H1 (cell line): Measurements from ENCODE around the gene SPRR4. TPM values are rescaled to one million over a fixed set of nuclear protein-coding genes. Genes with fewer than 3 reads are reported as not detected.

Experiments
- CTCF ChIA-PET: fragments of 300-600 bp; sonication (Branson Sonifier 250); formaldehyde crosslinking; loops from one replicate; lab custom pipeline; 2021; ENCODE audit not compliant: partially characterized antibody; lab: Charles Lee
- POLR2A ChIA-PET: fragments of 300-600 bp; sonication (Branson Sonifier 250); formaldehyde crosslinking; loops from one replicate; lab custom pipeline; 2021; ENCODE audit warnings: inconsistent platforms; ENCODE audit not compliant: partially characterized antibody; lab: Charles Lee
- DNase-seq, 2 experiments: peaks; one replicate each; pipeline versions ENCODE4 v3.0.0 to v3.0.0-alpha.2; 2010 to 2022; ENCODE audit warnings: low spot score in 2 of 2, low read depth in 1 of 2, mixed read lengths in 1 of 2
- FAIRE-seq: peaks from 2 replicates; lab custom pipeline; 2011; peaks lifted over from hg19 to GRCh38; lab: Jason Lieb, UNC
- H2AFZ ChIP-seq: 2 replicates; pipeline ENCODE4 v1.8.1; 2012; ENCODE audit warnings: low read length, inconsistent platforms
- H2AK5ac ChIP-seq: 2 replicates; pipeline ENCODE4 v1.6.1; 2013; ENCODE audit warnings: low read depth, low read length
- H2BK120ac ChIP-seq: replicated peaks from 2 replicates; pipeline ENCODE3; 2013; ENCODE audit warnings: low read depth, low read length, inconsistent platforms
- H2BK12ac ChIP-seq: 2 replicates; pipeline ENCODE4 v1.6.1; 2013; ENCODE audit warnings: low read depth, low read length
- H2BK15ac ChIP-seq: 2 replicates; pipeline ENCODE4 v1.6.1; 2013; ENCODE audit warnings: low read length
- H2BK20ac ChIP-seq: 2 replicates; pipeline ENCODE4 v1.6.1; 2013; ENCODE audit warnings: low read length
- H2BK5ac ChIP-seq: 2 replicates; pipeline ENCODE4 v1.6.1; 2013; ENCODE audit warnings: low read depth, low read length
- H3K14ac ChIP-seq: 2 replicates; pipeline ENCODE4 v1.6.1; 2013; ENCODE audit warnings: inconsistent platforms; ENCODE audit not compliant: insufficient read length
- H3K18ac ChIP-seq: 2 replicates; pipeline ENCODE4 v1.6.1; 2013; ENCODE audit warnings: low read length; ENCODE audit errors: extremely low read depth
- H3K23ac ChIP-seq: 2 replicates; pipeline ENCODE4 v1.6.1; 2013; ENCODE audit warnings: inconsistent platforms; ENCODE audit not compliant: insufficient read length
- H3K23me2 ChIP-seq: 2 replicates; pipeline ENCODE4 v1.6.1; 2013; ENCODE audit warnings: low read depth, low read length
- H3K27ac ChIP-seq: 2 replicates; pipeline ENCODE4 v1.6.1; 2011; ENCODE audit warnings: low read depth, low read length, inconsistent platforms
- H3K27me3 ChIP-seq, 4 experiments: replicated peaks in 1 of 4; 1 replicate in 1 of 4; 2 replicates in 3 of 4; pipeline versions ENCODE4 v1.6.1 to v1.8.1; 2011 to 2013; ENCODE audit warnings: low read length in 3 of 4, mild to moderate bottlenecking in 3 of 4, inconsistent platforms in 2 of 4, mixed read lengths in 2 of 4, moderate library complexity in 1 of 4; ENCODE audit not compliant: control insufficient read depth in 3 of 4, insufficient read depth in 3 of 4; ENCODE audit errors: extremely low read depth in 1 of 4
- H3K36me3 ChIP-seq, 4 experiments: 2 replicates each; pipeline versions ENCODE4 v1.6.1 to v1.8.1; 2011 to 2013; ENCODE audit warnings: mild to moderate bottlenecking in 4 of 4, low read length in 3 of 4, moderate library complexity in 2 of 4, control low read depth in 1 of 4, inconsistent platforms in 1 of 4; ENCODE audit not compliant: insufficient read depth in 4 of 4, control insufficient read depth in 2 of 4
- H3K4ac ChIP-seq: replicated peaks from 2 replicates; pipeline ENCODE3; 2013; ENCODE audit warnings: low read length, low read depth, mixed read lengths, inconsistent platforms; ENCODE audit not compliant: insufficient read length
- H3K4me1 ChIP-seq, 4 experiments: replicated peaks in 1 of 4; 1 replicate in 1 of 4; 2 replicates in 3 of 4; pipeline versions ENCODE4 v1.6.1 to v1.8.1; 2011 to 2013; ENCODE audit warnings: low read length in 3 of 4, inconsistent platforms in 2 of 4, mixed read lengths in 1 of 4; ENCODE audit not compliant: insufficient read depth in 4 of 4, control insufficient read depth in 3 of 4
- H3K4me2 ChIP-seq, 2 experiments: 2 replicates each; pipeline versions ENCODE4 v1.6.1 to v1.8.1; 2011 to 2013; ENCODE audit warnings: low read depth in 2 of 2, low read length in 2 of 2, control low read depth in 1 of 2, inconsistent platforms in 1 of 2, mild to moderate bottlenecking in 1 of 2; ENCODE audit not compliant: insufficient read depth in 1 of 2
- H3K4me3 ChIP-seq, 4 experiments: fragments of 200-600, 300-600 bp in 1 of 4; sonication (generic), shearing (Covaris generic), sonication (Bioruptor Twin) in 1 of 4; 2 replicates each; pipeline versions ENCODE4 v1.5.1 to v1.8.1; 2011 to 2016; ENCODE audit warnings: low read length in 4 of 4, low read depth in 3 of 4, control low read depth in 2 of 4, inconsistent platforms in 2 of 4, mild to moderate bottlenecking in 2 of 4, mixed read lengths in 1 of 4, moderate library complexity in 1 of 4; ENCODE audit not compliant: insufficient read depth in 2 of 4; ENCODE audit errors: extremely low read depth in 1 of 4
- H3K56ac ChIP-seq: replicated peaks from 2 replicates; pipeline ENCODE3; 2013; ENCODE audit warnings: low read depth, mild to moderate bottlenecking, mixed read lengths, low read length, inconsistent platforms; ENCODE audit not compliant: insufficient read length
- H3K79me1 ChIP-seq: 2 replicates; pipeline ENCODE4 v1.6.1; 2013; ENCODE audit warnings: low read depth, low read length, control low read depth
- H3K79me2 ChIP-seq, 2 experiments: 2 replicates each; pipeline versions ENCODE4 v1.6.1 to v1.8.1; 2012 to 2013; ENCODE audit warnings: low read length in 2 of 2, mild to moderate bottlenecking in 2 of 2, inconsistent platforms in 1 of 2; ENCODE audit not compliant: insufficient read depth in 2 of 2, control insufficient read depth in 1 of 2
- H3K9ac ChIP-seq, 4 experiments: replicated peaks in 1 of 4; 1 replicate in 1 of 4; 2 replicates in 3 of 4; pipeline versions ENCODE4 v1.6.1 to v1.8.1; 2011 to 2013; ENCODE audit warnings: low read depth in 3 of 4, low read length in 3 of 4, control low read depth in 2 of 4, mild to moderate bottlenecking in 2 of 4, moderate library complexity in 2 of 4, inconsistent platforms in 1 of 4; ENCODE audit errors: extremely low read depth in 1 of 4
- H3K9me3 ChIP-seq, 2 experiments: 2 replicates each; pipeline versions ENCODE4 v1.6.1 to v1.8.1; 2012 to 2013; ENCODE audit warnings: mild to moderate bottlenecking in 2 of 2, moderate library complexity in 2 of 2, control low read depth in 1 of 2, inconsistent platforms in 1 of 2, low read depth in 1 of 2, low read length in 1 of 2, mixed read lengths in 1 of 2; ENCODE audit not compliant: insufficient read depth in 2 of 2
- H4K20me1 ChIP-seq, 2 experiments: replicated peaks in 1 of 2; 2 replicates each; pipeline versions ENCODE3 to v1.8.1; 2011 to 2013; ENCODE audit warnings: inconsistent platforms in 2 of 2, low read length in 2 of 2, mild to moderate bottlenecking in 1 of 2; ENCODE audit not compliant: insufficient read depth in 2 of 2, control insufficient read depth in 1 of 2
- H4K5ac ChIP-seq: 2 replicates; pipeline ENCODE4 v1.6.1; 2013; ENCODE audit warnings: low read length, low read depth, mixed read lengths, inconsistent platforms; ENCODE audit not compliant: insufficient read length
- H4K8ac ChIP-seq: 2 replicates; pipeline ENCODE4 v1.8.0; 2013; ENCODE audit warnings: mild to moderate bottlenecking, moderate library complexity, low read length, inconsistent platforms; ENCODE audit not compliant: insufficient read depth; ENCODE audit errors: extremely low read depth
- H4K91ac ChIP-seq: replicated peaks from 2 replicates; pipeline ENCODE3; 2013; ENCODE audit warnings: low read length, mixed read lengths, inconsistent platforms; ENCODE audit not compliant: insufficient read length
- GABPA ChIP-seq: IDR thresholded peaks from 2 replicates; pipeline ENCODE4 v1.6.1; 2011; ENCODE audit warnings: mild to moderate bottlenecking, low read length, moderate library complexity, borderline replicate concordance; ENCODE audit not compliant: insufficient read depth
- POU5F1 ChIP-seq: IDR thresholded peaks from 2 replicates; pipeline ENCODE4 v1.6.1; 2011; ENCODE audit warnings: low read depth, mild to moderate bottlenecking, low read length, moderate library complexity
- RAD21 ChIP-seq, 2 experiments: IDR thresholded peaks in 1 of 2; conservative IDR thresholded peaks in 1 of 2; 2 replicates each; pipeline ENCODE4 v1.6.1; 2011; ENCODE audit warnings: low read depth in 2 of 2, low read length in 2 of 2, improper control_type of control experiment in 1 of 2, inconsistent platforms in 1 of 2, mild to moderate bottlenecking in 1 of 2, moderate library complexity in 1 of 2
- RBBP5 ChIP-seq: IDR thresholded peaks from 2 replicates; pipeline ENCODE4 v1.7.1; 2012; ENCODE audit warnings: low read depth, mild to moderate bottlenecking, inconsistent platforms, low read length, moderate library complexity, borderline replicate concordance
- SIN3A ChIP-seq, 2 experiments: IDR thresholded peaks in 1 of 2; conservative IDR thresholded peaks in 1 of 2; 2 replicates each; pipeline ENCODE4 v1.6.1; 2011 to 2012; ENCODE audit warnings: low read length in 2 of 2, improper control_type of control experiment in 1 of 2, low read depth in 1 of 2, mild to moderate bottlenecking in 1 of 2
- SIX5 ChIP-seq: IDR thresholded peaks from 2 replicates; pipeline ENCODE4 v1.6.1; 2011; ENCODE audit warnings: mild to moderate bottlenecking, low read depth, low read length
- SP1 ChIP-seq: IDR thresholded peaks from 2 replicates; pipeline ENCODE4 v1.6.1; 2011; ENCODE audit warnings: low read depth, low read length
- TAF7 ChIP-seq: optimal IDR thresholded peaks from 2 replicates; pipeline ENCODE3; 2011; ENCODE audit warnings: low read depth, mild to moderate bottlenecking, inconsistent platforms, low read length, moderate library complexity, borderline replicate concordance
- TBP ChIP-seq: IDR thresholded peaks from 2 replicates; pipeline ENCODE4 v1.6.1; 2011; ENCODE audit warnings: low read depth, low read length, improper control_type of control experiment
- TEAD4 ChIP-seq: IDR thresholded peaks from 2 replicates; pipeline ENCODE4 v1.6.1; 2012; ENCODE audit warnings: low read depth, low read length, inconsistent platforms, mixed read lengths
- WGBS, 2 experiments: shearing (Covaris generic) in 1 of 2; methylation state at CpG; one replicate each; pipeline versions ENCODE4 v1.1.6 to v1.1.7; 2013 to 2015; ENCODE audit warnings: low lambda C conversion rate in 2 of 2, mixed read lengths in 2 of 2, inconsistent platforms in 1 of 2, low coverage in 1 of 2, missing lambda C conversion rate in 1 of 2; ENCODE audit not compliant: insufficient replicate concordance in 2 of 2, insufficient coverage in 1 of 2, insufficient read length in 1 of 2; ENCODE audit errors: extremely low coverage in 1 of 2, missing lambda C conversion rate in 1 of 2; 5-methylcytosine and 5-hydroxymethylcytosine counted together
- polyA plus RNA-seq, 7 experiments: library from polyadenylated mRNA; depleted of rRNA in 3 of 7; stranded (reverse) in 5 of 7; unstranded in 2 of 7; fragments of >200 nt in 5 of 7; fragments of 200-250 nt in 2 of 7; gene quantifications; 1 replicate in 5 of 7; 2 replicates in 1 of 7; 4 replicates in 1 of 7; pipeline versions ENCODE4 v1.2.1 to v1.2.3, GENCODE V29; 2011 to 2013; ENCODE audit warnings: missing spikeins in 2 of 7, mixed read lengths in 2 of 7
- total RNA-seq: library from RNA; stranded (reverse); fragmentation: NEBNext Ultra II Directional; extraction: Animal tissue kit (Norgen Biotek cat#: 25700); gene quantifications from 2 replicates; pipeline ENCODE4 v1.2.1, GENCODE V29; 2021

Gene SPRR4
- total and polyA plus RNA-seq, 2 of the 8 experiments (the other 6 are each of a cell fraction or from before 2014, with no cell fraction given), result not detected

- no peaks in the 10 kb centered on the region for H3K23me2 ChIP-seq
- H3K79me1 ChIP-seq, result no peaks in the 10 kb centered on the region
- peaks cover 0 to 2% of the 10 kb centered on the region in 2 experiments for H4K20me1 ChIP-seq
- H3K23ac ChIP-seq, result no peak overlapping the region
- no peak overlapping the region for H3K9ac ChIP-seq
- no peak for FAIRE-seq
- peaks cover 0 to 4% (median 2%) of the 10 kb centered on the region in 4 experiments; a peak in 1 of 7 replicates for H3K4me1 ChIP-seq
- no peak overlapping the region for H4K91ac ChIP-seq
- H2BK120ac ChIP-seq, result no peak overlapping the region
- H2AFZ ChIP-seq, result 0 out of 2 replicates have a peak overlapping the region, but pooled peaks have one; percentile 23
- no peak overlapping the region for H4K5ac ChIP-seq
- no peak for DNase-seq
- H3K14ac ChIP-seq, result no peak overlapping the region
- H2BK12ac ChIP-seq, result no peak overlapping the region
- no peaks in the 10 kb centered on the region for H3K27me3 ChIP-seq
- H3K18ac ChIP-seq, result no peak overlapping the region
- H3K79me2 ChIP-seq, result no peaks in the 10 kb centered on the region
- TF ChIP-seq POU5F1 (no peak), SIX5 (no peak), RBBP5 (no peak), SP1 (no peak), TAF7 (no peak), TBP (no peak), TEAD4 (no peak), GABPA (no peak), RAD21 (IDR thresholded peaks at IDR 0.05 in 1 of 2, conservative IDR thresholded peaks at IDR 0.05 in 1 of 2; ENCODE audit: low read depth in 2 of 2, low read length in 2 of 2) (no peak), SIN3A (conservative IDR thresholded peaks at IDR 0.05 in 1 of 2, IDR thresholded peaks at IDR 0.05 in 1 of 2; ENCODE audit: low read depth in 1 of 2, low read length in 2 of 2) (no peak)
- POLR2A ChIA-PET, result no interaction called here
- H4K8ac ChIP-seq, result no peak overlapping the region; the same call in 1 of the 2 replicates
- H3K27ac ChIP-seq, result no peak overlapping the region
- WGBS, 2 experiments, result 89% methylated on average over 6 of the region's 6 CpGs; no CpG with 5 or more reads in 1 of the 2 experiments
- no peak overlapping the region for H2AK5ac ChIP-seq
- H3K9me3 ChIP-seq, result 0 out of 4 replicates have a peak, but pooled peaks cover 0 to 7% of the 10 kb centered on the region in 2 experiments
- no peak overlapping the region for H3K4me3 ChIP-seq
- no peak overlapping the region for H2BK15ac ChIP-seq
- H2BK20ac ChIP-seq, result no peak overlapping the region
- no peak overlapping the region for H3K56ac ChIP-seq
- no peaks in the 10 kb centered on the region for H3K36me3 ChIP-seq
- CTCF ChIA-PET, result interaction anchor here (1.0 kb wide), 1 partner anchor 200 kb away, joined by 3 read pairs; no protein-coding TSS in a partner anchor
- no peak overlapping the region for H3K4ac ChIP-seq
- H3K4me2 ChIP-seq, result no peak overlapping the region
- H2BK5ac ChIP-seq, result no peak overlapping the region
Measured at GRCh38 chr1:152993186-152993585, 22.7 kb downstream of the SPRR4 start.
